ENCODE data around the gene MYOF.

Gene MYOF

GRCh38 chr10:93512565-93512964 is 30.4 kb upstream of the MYOF start:
- TF ChIP-seq TCF4 (CRISPR knock-in tag; IDR thresholded peaks at IDR 0.05; ENCODE audit: borderline replicate concordance) (no peak), GLIS3 (CRISPR knock-in tag; IDR thresholded peaks at IDR 0.05) (no peak)
- peak; percentile 62 for ATAC-seq

- TF ChIP-seq ZFP3 (CRISPR knock-in tag; IDR thresholded peaks at IDR 0.05) (no peak), CREB5 (CRISPR knock-in tag; IDR thresholded peaks at IDR 0.05; ENCODE audit: low read depth) (no peak), ARNTL (CRISPR knock-in tag; IDR thresholded peaks at IDR 0.05; ENCODE audit: borderline replicate concordance, low read depth) (no peak), ISL1 (CRISPR knock-in tag; IDR thresholded peaks at IDR 0.05) (no peak), BACH2 (CRISPR knock-in tag; IDR thresholded peaks at IDR 0.05; ENCODE audit: borderline replicate concordance) (no peak), ZNF70 (CRISPR knock-in tag; IDR thresholded peaks at IDR 0.05) (no peak), ESRRG (CRISPR knock-in tag; IDR thresholded peaks at IDR 0.05) (no peak), ZFP30 (CRISPR knock-in tag; IDR thresholded peaks at IDR 0.05) (no peak), OSR1 (CRISPR knock-in tag; IDR thresholded peaks at IDR 0.05) (no peak), GLIS3 (CRISPR knock-in tag; IDR thresholded peaks at IDR 0.05) (no peak), TCF4 (CRISPR knock-in tag; IDR thresholded peaks at IDR 0.05; ENCODE audit: borderline replicate concordance) (no peak), ZC3H10 (CRISPR knock-in tag; IDR thresholded peaks at IDR 0.05) (no peak), ZNF565 (CRISPR knock-in tag; conservative IDR thresholded peaks at IDR 0.05; ENCODE audit: low read depth) (no peak)
- no peak for ATAC-seq
Observed at GRCh38 chr10:93509816-93510215, 27.7 kb upstream of the MYOF start.

GRCh38 chr10:93505075-93505474 is 22.9 kb upstream of the MYOF start:
- no peak for ATAC-seq
- no peak for TF ChIP-seq TCF4 (CRISPR knock-in tag; IDR thresholded peaks at IDR 0.05; ENCODE audit: borderline replicate concordance)
- TF ChIP-seq, protein P1, sequence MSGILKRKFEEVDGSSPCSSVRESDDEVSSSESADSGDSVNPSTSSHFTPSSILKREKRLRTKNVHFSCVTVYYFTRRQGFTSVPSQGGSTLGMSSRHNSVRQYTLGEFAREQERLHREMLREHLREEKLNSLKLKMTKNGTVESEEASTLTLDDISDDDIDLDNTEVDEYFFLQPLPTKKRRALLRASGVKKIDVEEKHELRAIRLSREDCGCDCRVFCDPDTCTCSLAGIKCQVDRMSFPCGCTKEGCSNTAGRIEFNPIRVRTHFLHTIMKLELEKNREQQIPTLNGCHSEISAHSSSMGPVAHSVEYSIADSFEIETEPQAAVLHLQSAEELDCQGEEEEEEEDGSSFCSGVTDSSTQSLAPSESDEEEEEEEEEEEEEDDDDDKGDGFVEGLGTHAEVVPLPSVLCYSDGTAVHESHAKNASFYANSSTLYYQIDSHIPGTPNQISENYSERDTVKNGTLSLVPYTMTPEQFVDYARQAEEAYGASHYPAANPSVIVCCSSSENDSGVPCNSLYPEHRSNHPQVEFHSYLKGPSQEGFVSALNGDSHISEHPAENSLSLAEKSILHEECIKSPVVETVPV (CRISPR knock-in tag; IDR thresholded peaks at IDR 0.05): no peak
- TF ChIP-seq, protein P2, sequence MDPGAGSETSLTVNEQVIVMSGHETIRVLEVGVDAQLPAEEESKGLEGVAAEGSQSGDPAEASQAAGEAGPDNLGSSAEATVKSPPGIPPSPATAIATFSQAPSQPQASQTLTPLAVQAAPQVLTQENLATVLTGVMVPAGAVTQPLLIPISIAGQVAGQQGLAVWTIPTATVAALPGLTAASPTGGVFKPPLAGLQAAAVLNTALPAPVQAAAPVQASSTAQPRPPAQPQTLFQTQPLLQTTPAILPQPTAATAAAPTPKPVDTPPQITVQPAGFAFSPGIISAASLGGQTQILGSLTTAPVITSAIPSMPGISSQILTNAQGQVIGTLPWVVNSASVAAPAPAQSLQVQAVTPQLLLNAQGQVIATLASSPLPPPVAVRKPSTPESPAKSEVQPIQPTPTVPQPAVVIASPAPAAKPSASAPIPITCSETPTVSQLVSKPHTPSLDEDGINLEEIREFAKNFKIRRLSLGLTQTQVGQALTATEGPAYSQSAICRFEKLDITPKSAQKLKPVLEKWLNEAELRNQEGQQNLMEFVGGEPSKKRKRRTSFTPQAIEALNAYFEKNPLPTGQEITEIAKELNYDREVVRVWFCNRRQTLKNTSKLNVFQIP (CRISPR knock-in tag; IDR thresholded peaks at IDR 0.05; ENCODE audit: borderline replicate concordance, low read depth): no peak
- TF ChIP-seq CREB5 (CRISPR knock-in tag; IDR thresholded peaks at IDR 0.05; ENCODE audit: low read depth): no peak
- TF ChIP-seq ZNF8 (CRISPR knock-in tag; IDR thresholded peaks at IDR 0.05): no peak
- TF ChIP-seq BACH2 (CRISPR knock-in tag; IDR thresholded peaks at IDR 0.05; ENCODE audit: borderline replicate concordance): no peak
- no peak for TF ChIP-seq ZFP3 (CRISPR knock-in tag; IDR thresholded peaks at IDR 0.05)

GRCh38 chr10:93503075-93503474 is 20.9 kb upstream of the MYOF start:
- no peak for ATAC-seq
- no peak for TF ChIP-seq ARNTL (CRISPR knock-in tag; IDR thresholded peaks at IDR 0.05; ENCODE audit: borderline replicate concordance, low read depth)
- no peak for TF ChIP-seq ISL1 (CRISPR knock-in tag; IDR thresholded peaks at IDR 0.05)
- TF ChIP-seq TOX (CRISPR knock-in tag; IDR thresholded peaks at IDR 0.05; ENCODE audit: borderline replicate concordance): no peak
- no peak for TF ChIP-seq BACH2 (CRISPR knock-in tag; IDR thresholded peaks at IDR 0.05; ENCODE audit: borderline replicate concordance)
- TF ChIP-seq ZFP3 (CRISPR knock-in tag; IDR thresholded peaks at IDR 0.05): no peak
- TF ChIP-seq, protein P2 (CRISPR knock-in tag; IDR thresholded peaks at IDR 0.05; ENCODE audit: borderline replicate concordance, low read depth): no peak
- TF ChIP-seq OSR1 (CRISPR knock-in tag; IDR thresholded peaks at IDR 0.05): no peak
- no peak for TF ChIP-seq TCF4 (CRISPR knock-in tag; IDR thresholded peaks at IDR 0.05; ENCODE audit: borderline replicate concordance)
- no peak for TF ChIP-seq RARB (CRISPR knock-in tag; IDR thresholded peaks at IDR 0.05)
- no peak for TF ChIP-seq ZNF70 (CRISPR knock-in tag; IDR thresholded peaks at IDR 0.05)
- TF ChIP-seq CSDC2 (CRISPR knock-in tag; IDR thresholded peaks at IDR 0.05): no peak
- TF ChIP-seq ZC3H10 (CRISPR knock-in tag; IDR thresholded peaks at IDR 0.05): no peak
- TF ChIP-seq ESRRG (CRISPR knock-in tag; IDR thresholded peaks at IDR 0.05): no peak
- TF ChIP-seq ZNF565 (CRISPR knock-in tag; conservative IDR thresholded peaks at IDR 0.05; ENCODE audit: low read depth): no peak
- TF ChIP-seq SNAI2 (CRISPR knock-in tag; IDR thresholded peaks at IDR 0.05): no peak

Measured in SK-N-SH treated with all-trans-retinoic acid at 6 μM for 48 hours (cell line).